GM12878 (cell line): Measurements from ENCODE around the gene HJURP. TPM values are rescaled to one million over a fixed set of nuclear protein-coding genes. Genes with fewer than 3 reads are reported as not detected.

Experiments used
- ATAC-seq: fragments of 200-7000 bp; cut with Tn5 transposase; 3 replicates; pipeline ENCODE4 v1.9.1; 2020; ENCODE audit warnings: mild to moderate bottlenecking, moderate library complexity
- BruUV-seq: library from RNA; stranded (reverse); fragments of 400-500 nt; replicated peaks from 2 replicates; lab custom pipeline; 2021; lab: Mats Ljungman, UMichigan
- CTCF ChIA-PET: fragments of 300-600 bp; sonication (Branson Sonifier 250); formaldehyde crosslinking; extraction: SDS; loops from one replicate; lab custom pipeline; 2021; ENCODE audit warnings: inconsistent platforms; lab: Yijun Ruan, JAX
- POLR2A ChIA-PET: fragments of 350-600 bp; formaldehyde crosslinking; extraction: SDS; loops from one replicate; lab custom pipeline; 2021; ENCODE audit warnings: inconsistent platforms; lab: Charles Lee
- RAD21 ChIA-PET: fragments of 300-600 bp; sonication (Branson Sonifier 250); formaldehyde crosslinking; loops from one replicate; lab custom pipeline; 2023; ENCODE audit warnings: antibody characterized with exemption; ENCODE audit not compliant: unreplicated experiment; lab: Charles Lee
- SMC1A ChIA-PET: fragments of 300-600 bp; sonication (Branson Sonifier 250); formaldehyde crosslinking; loops from one replicate; lab custom pipeline; 2023; ENCODE audit not compliant: unreplicated experiment, uncharacterized antibody; lab: Charles Lee
- DNase-seq: peaks from one replicate; pipeline ENCODE4 v3.0.0-alpha.2; 2011; ENCODE audit warnings: low read depth, low spot score
- FAIRE-seq: peaks from 3 replicates; lab custom pipeline; 2011; peaks lifted over from hg19 to GRCh38; lab: Jason Lieb, UNC
- H2AFZ ChIP-seq: 2 replicates; pipeline ENCODE4 v1.6.0; 2011; ENCODE audit warnings: low read depth, low read length, control low read depth; ENCODE audit not compliant: control insufficient read depth
- H3K27ac ChIP-seq: 2 replicates; pipeline ENCODE4 v1.5.1; 2011; ENCODE audit warnings: control low read depth; ENCODE audit not compliant: control insufficient read depth, insufficient read depth
- H3K27me3 ChIP-seq, 2 experiments: replicated peaks in 1 of 2; 2 replicates each; pipeline versions ENCODE4 v1.6.0 to v1.6.1; 2011; ENCODE audit warnings: low read length in 1 of 2; ENCODE audit not compliant: control insufficient read depth in 2 of 2, insufficient read depth in 2 of 2
- H3K36me3 ChIP-seq, 2 experiments: 2 replicates each; pipeline ENCODE4 v1.5.1; 2011; ENCODE audit warnings: low read length in 1 of 2; ENCODE audit not compliant: control insufficient read depth in 2 of 2, insufficient read depth in 2 of 2
- H3K4me1 ChIP-seq: 2 replicates; pipeline ENCODE4 v1.6.1; 2011; ENCODE audit warnings: mild to moderate bottlenecking, low read length, moderate library complexity, mixed read lengths; ENCODE audit not compliant: control insufficient read depth, insufficient read depth
- H3K4me2 ChIP-seq: 2 replicates; pipeline ENCODE4 v1.6.0; 2011; ENCODE audit warnings: control low read depth; ENCODE audit not compliant: control insufficient read depth, insufficient read depth
- H3K4me3 ChIP-seq: fragments of 200-600 bp; sonication (generic); 2 replicates; pipeline ENCODE4 v1.5.1; 2016
- H3K79me2 ChIP-seq: 2 replicates; pipeline ENCODE4 v1.6.0; 2011; ENCODE audit warnings: low read length; ENCODE audit not compliant: control insufficient read depth, insufficient read depth
- H3K9ac ChIP-seq: 2 replicates; pipeline ENCODE4 v1.8.0; 2011; ENCODE audit warnings: low read length, control low read depth, mixed read lengths; ENCODE audit not compliant: control insufficient read depth, insufficient read depth
- H3K9me3 ChIP-seq: replicated peaks from 3 replicates; pipeline ENCODE4 v1.5.1; 2011; ENCODE audit warnings: mild to moderate bottlenecking, low read length; ENCODE audit not compliant: control insufficient read depth, insufficient read depth
- H4K20me1 ChIP-seq: 2 replicates; pipeline ENCODE4 v1.6.0; 2011; ENCODE audit not compliant: control insufficient read depth, insufficient read depth
- CEBPB ChIP-seq, 2 experiments: fragments of 150-350 bp in 1 of 2; IDR thresholded peaks; 2 replicates each; pipeline ENCODE4 v1.6.1; 2012 to 2014; ENCODE audit warnings: low read depth in 2 of 2, low read length in 2 of 2, borderline replicate concordance in 1 of 2, inconsistent platforms in 1 of 2
- EED ChIP-seq: sonication (generic); IDR thresholded peaks from 2 replicates; pipeline ENCODE4 v1.6.1; 2016; ENCODE audit warnings: antibody characterized with exemption, low read depth
- NFXL1 ChIP-seq: fragments of 450-650 bp; IDR thresholded peaks from 2 replicates; pipeline ENCODE4 v1.6.1; 2017; ENCODE audit warnings: antibody characterized with exemption, mild to moderate bottlenecking, borderline replicate concordance
- NR2C2 ChIP-seq: IDR thresholded peaks from 2 replicates; pipeline ENCODE4 v1.6.1; 2011; ENCODE audit warnings: borderline replicate concordance, low read depth; ENCODE audit not compliant: control insufficient read depth, insufficient read length
- RELA ChIP-seq: fragments of 450-650 bp; IDR thresholded peaks from 2 replicates; pipeline ENCODE4 v1.8.0; 2014; ENCODE audit warnings: borderline replicate concordance; ENCODE audit not compliant: partially characterized antibody
- SIN3A ChIP-seq: IDR thresholded peaks from 2 replicates; pipeline ENCODE4 v1.6.1; 2012; ENCODE audit warnings: low read depth, low read length, improper control_type of control experiment
- SMAD1 ChIP-seq: fragments of 450-650 bp; IDR thresholded peaks from 2 replicates; pipeline ENCODE4 v1.6.1; 2018; ENCODE audit warnings: mild to moderate bottlenecking, low read depth; ENCODE audit not compliant: partially characterized antibody
- SREBF2 ChIP-seq: IDR thresholded peaks from 2 replicates; pipeline ENCODE4 v1.6.1; 2012; ENCODE audit warnings: mild to moderate bottlenecking, low read length
- SRF ChIP-seq, 2 experiments: IDR thresholded peaks; 2 replicates each; pipeline ENCODE4 v1.6.1; 2011; ENCODE audit warnings: low read depth in 2 of 2, low read length in 2 of 2, mild to moderate bottlenecking in 1 of 2, moderate library complexity in 1 of 2
- ZNF217 ChIP-seq: fragments of 450-650 bp; IDR thresholded peaks from 2 replicates; pipeline ENCODE4 v1.6.1; 2017; ENCODE audit warnings: antibody characterized with exemption, mild to moderate bottlenecking
- ZNF24 ChIP-seq: fragments of 450-650 bp; IDR thresholded peaks from 2 replicates; pipeline ENCODE4 v1.6.1; 2017; ENCODE audit warnings: antibody characterized with exemption, mild to moderate bottlenecking
- ZNF622 ChIP-seq: fragments of 450-650 bp; IDR thresholded peaks from 2 replicates; pipeline ENCODE4 v1.6.1; 2017; ENCODE audit warnings: mild to moderate bottlenecking, inconsistent platforms
- WGBS: methylation state at CpG from one replicate; pipeline ENCODE4 v1.1.6; 2016; ENCODE audit warnings: low lambda C conversion rate; ENCODE audit not compliant: insufficient replicate concordance, insufficient coverage; ENCODE audit errors: missing lambda C conversion rate; 5-methylcytosine and 5-hydroxymethylcytosine counted together
- in situ Hi-C: fragments of 300-500 bp; cut with MboI; formaldehyde crosslinking; loops from 9 replicates; pipeline ENCODE4 v1.14.3; 2018; ENCODE audit warnings: mixed read lengths
- intact Hi-C: fragments of 100-400 bp; cut with micrococcal nuclease; formaldehyde crosslinking; loops from one replicate; pipeline ENCODE4 v1.14.2; 2022; ENCODE audit not compliant: unreplicated experiment
- polyA plus RNA-seq, 11 experiments: library from polyadenylated mRNA; depleted of rRNA in 4 of 11; unstranded in 6 of 11; stranded (reverse) in 5 of 11; fragments of >200 nt; fragmentation: Nextera tagmentation in 4 of 11; fragmentation: Illumina TruSeq in 1 of 11; extraction: Ambion mirVana in 4 of 11; extraction: Trizol in 1 of 11; gene quantifications; 1 replicate in 1 of 11; 2 replicates in 10 of 11; pipeline versions ENCODE4 v1.2.1 to v1.2.3, GENCODE V29; 2011 to 2016; ENCODE audit warnings: inconsistent platforms in 2 of 11, missing spikeins in 2 of 11, low read depth in 1 of 11
- total RNA-seq, 4 experiments: library from RNA; depleted of rRNA in 3 of 4; stranded (reverse); fragments of >200 nt in 3 of 4; fragmentation: Illumina TruSeq in 1 of 4; extraction: Trizol in 1 of 4; gene quantifications; 2 replicates each; pipeline versions ENCODE4 v1.2.1 to v1.2.3, GENCODE V29; 2013 to 2021
- TF ChIP-seq, protein P1 (sequence below): IDR thresholded peaks from 2 replicates; pipeline ENCODE4 v1.6.1; 2011; ENCODE audit warnings: low read depth, low read length, improper control_type of control experiment, borderline replicate concordance

HJURP gene
- total and polyA plus RNA-seq, 10 of the 15 experiments (the other 5 are each of a cell fraction or from before 2014, with no cell fraction given): 12.7 to 68.9 (median 44.4) TPM

DNA sequence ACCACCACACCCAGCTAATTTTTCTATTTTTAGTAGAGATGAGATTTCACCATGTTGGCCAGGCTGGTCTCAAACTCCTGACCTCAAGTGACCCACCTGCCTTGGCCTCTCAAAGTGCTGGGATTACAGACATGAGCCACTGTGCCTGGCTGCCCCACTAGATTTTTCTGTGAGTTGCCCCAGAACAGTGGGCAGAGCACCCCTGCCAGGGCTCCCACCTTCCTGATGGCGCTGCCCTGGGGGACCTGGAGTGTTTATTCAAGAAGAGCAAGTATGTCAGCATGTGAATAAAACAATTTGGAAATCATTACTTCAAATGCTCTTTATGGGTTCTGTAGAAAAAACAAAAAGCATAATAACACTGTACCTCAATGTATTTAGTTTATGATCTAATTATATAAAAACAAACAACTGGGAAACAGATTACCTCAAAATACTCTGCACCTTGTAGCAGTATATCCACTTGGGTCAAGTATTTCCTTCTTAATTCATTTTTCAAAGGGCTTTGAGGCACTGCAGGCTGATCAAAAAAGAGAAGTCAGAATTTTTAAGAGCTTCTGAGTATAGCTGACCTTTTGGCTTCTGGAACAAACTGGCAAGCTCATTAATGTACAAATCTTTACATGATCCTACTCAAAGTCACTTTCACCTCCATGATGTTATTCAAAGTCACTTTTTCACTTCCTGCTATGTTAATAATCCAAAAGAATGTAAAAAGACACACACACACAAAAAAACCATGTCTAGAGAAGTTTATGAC, 8.9 kb downstream of the HJURP start (continued):
- TF ChIP-seq SMAD1: no peak
- TF ChIP-seq, all 136 proteins: peak for 4

GRCh38 chr2:233844836-233845235, 9.5 kb downstream of the HJURP start:
- SMC1A ChIA-PET: no interaction called here
- H3K9me3 ChIP-seq: no peaks in the 10 kb centered on the region
- H3K27ac ChIP-seq: no peak overlapping the region
- H3K4me1 ChIP-seq: no peaks in the 10 kb centered on the region
- no peak overlapping the region for H3K4me2 ChIP-seq
- no peak overlapping the region for H2AFZ ChIP-seq
- intact Hi-C loops: no loop called here
- ATAC-seq (no peak), DNase-seq (no peak), FAIRE-seq (no peak)
- CTCF ChIA-PET: interaction anchor here (3.7 kb wide), 1 partner anchor 13 kb away, joined by 11 read pairs; no protein-coding TSS in a partner anchor
- no peak overlapping the region for H3K4me3 ChIP-seq
- peaks cover 51 to 53% of the 10 kb centered on the region in 2 experiments for H3K36me3 ChIP-seq
- RAD21 ChIA-PET: no interaction called here
- no peak for TF ChIP-seq ZNF622
- no peak for TF ChIP-seq NR2C2
- no peak for TF ChIP-seq ZNF217
- no peak for TF ChIP-seq SRF (IDR thresholded peaks at IDR 0.05; ENCODE audit: low read depth in 2 of 2, low read length in 2 of 2)
- no peak for TF ChIP-seq RELA
- TF ChIP-seq, protein P1, sequence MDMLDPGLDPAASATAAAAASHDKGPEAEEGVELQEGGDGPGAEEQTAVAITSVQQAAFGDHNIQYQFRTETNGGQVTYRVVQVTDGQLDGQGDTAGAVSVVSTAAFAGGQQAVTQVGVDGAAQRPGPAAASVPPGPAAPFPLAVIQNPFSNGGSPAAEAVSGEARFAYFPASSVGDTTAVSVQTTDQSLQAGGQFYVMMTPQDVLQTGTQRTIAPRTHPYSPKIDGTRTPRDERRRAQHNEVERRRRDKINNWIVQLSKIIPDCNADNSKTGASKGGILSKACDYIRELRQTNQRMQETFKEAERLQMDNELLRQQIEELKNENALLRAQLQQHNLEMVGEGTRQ: no peak
- no peak for TF ChIP-seq CEBPB (IDR thresholded peaks at IDR 0.05; ENCODE audit: borderline replicate concordance in 1 of 2, low read depth in 2 of 2, low read length in 2 of 2)
- TF ChIP-seq SIN3A: no peak
- no peak for TF ChIP-seq ZNF24
- TF ChIP-seq NFXL1: no peak
- no peak for TF ChIP-seq EED
- no peak for TF ChIP-seq SREBF2
- no peaks in the 10 kb centered on the region for H4K20me1 ChIP-seq
- in situ Hi-C loops: no loop called here
- peaks cover 10% of the 10 kb centered on the region for H3K79me2 ChIP-seq
- POLR2A ChIA-PET: no interaction called here
- 79% methylated on average over 3 of the region's 3 CpGs for WGBS
- BruUV-seq: no TSS peak
- H3K27me3 ChIP-seq: no peaks in the 10 kb centered on the region
- no peak overlapping the region for H3K9ac ChIP-seq
